Measurements from ENCODE around the gene UTP11.

The UTP11 gene

GRCh38 chr1:37997256-37998088 is 15.1 kb upstream of the UTP11 start:
- no peak for TF ChIP-seq CTCF (IDR thresholded peaks at IDR 0.05; ENCODE audit: insufficient read depth, low read length, poor library complexity, severe bottlenecking)
- H3K36me3 ChIP-seq (ENCODE audit: control insufficient read depth, insufficient read depth, low read length) = peaks cover 17% of the 10 kb centered on the region
- no peaks in the 10 kb centered on the region for H3K27me3 ChIP-seq (replicated peaks; ENCODE audit: control insufficient read depth, insufficient read depth, low read length)
- no peak for DNase-seq (ENCODE audit: extremely low read depth, insufficient read length)
- no peak overlapping the region for H3K4me3 ChIP-seq (replicated peaks; ENCODE audit: low read depth, low read length)

DNA sequence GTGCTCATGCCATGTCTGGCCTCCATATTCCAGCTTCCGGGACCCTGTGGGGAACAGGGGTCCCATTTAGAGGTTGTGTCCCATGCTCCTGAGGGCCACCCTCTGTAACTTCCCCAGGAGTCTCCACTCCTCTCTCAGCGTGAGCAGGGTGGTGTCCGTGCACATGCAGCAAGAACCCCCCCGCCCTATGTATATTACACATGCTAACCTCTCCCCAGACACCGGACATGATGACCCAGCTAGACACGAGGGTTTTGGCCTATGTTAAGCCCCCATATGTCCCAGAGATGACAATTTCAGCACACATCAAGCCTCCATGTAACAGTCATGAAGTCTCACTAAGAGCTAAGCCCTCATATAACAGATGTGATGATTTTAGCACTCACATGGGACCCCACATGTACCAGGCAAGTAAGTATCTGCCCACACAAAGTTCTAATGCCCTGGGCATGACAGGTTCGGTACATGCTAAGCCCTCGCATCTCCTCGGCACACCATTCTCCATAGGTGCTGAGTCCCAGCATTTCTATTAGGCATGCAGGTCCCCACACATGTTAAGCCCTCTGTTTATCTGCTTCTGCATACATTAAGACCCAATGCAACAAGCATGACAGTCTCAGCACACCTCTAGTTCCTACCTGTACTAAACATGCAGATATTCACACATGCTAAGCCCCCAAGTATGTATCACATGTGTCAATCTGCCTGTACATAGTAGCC is 14.3 kb upstream of the UTP11 start:
- Histone ChIP-seq H3K4me3 (replicated peaks; ENCODE audit: low read depth, low read length) (no peak overlapping the region), H3K27me3 (replicated peaks; ENCODE audit: control insufficient read depth, insufficient read depth, low read length) (no peaks in the 10 kb centered on the region), H3K36me3 (ENCODE audit: control insufficient read depth, insufficient read depth, low read length) (peaks cover 17% of the 10 kb centered on the region)
- no peak for TF ChIP-seq CTCF (IDR thresholded peaks at IDR 0.05; ENCODE audit: insufficient read depth, low read length, poor library complexity, severe bottlenecking)
- DNase-seq (ENCODE audit: extremely low read depth, insufficient read length) = no peak

DNA sequence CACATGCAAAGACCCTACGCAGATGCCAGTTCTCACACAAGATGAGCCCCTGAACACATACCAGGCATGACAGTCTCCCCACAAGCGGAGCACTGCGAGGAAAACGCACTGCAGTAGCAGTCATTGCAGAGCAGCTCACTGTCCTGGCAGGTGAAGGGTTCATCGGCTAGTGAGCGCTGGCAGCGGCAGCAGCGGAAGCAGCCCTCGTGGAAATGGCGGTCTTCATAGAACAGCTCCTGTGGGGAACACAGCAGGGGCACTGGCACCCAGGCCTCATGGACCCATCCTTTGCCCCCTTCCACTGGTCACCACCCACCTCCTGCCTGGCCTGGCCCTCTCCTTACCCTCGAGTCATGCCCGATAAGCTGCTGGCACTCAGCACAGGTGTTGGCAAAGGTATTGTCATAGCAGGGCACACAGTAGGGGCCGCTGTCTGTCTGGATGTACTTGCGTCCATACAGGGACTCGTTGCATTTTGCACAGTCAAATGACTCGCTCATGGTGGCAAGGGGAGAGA is 13.6 kb upstream of the UTP11 start:
- H3K36me3 ChIP-seq (ENCODE audit: control insufficient read depth, insufficient read depth, low read length) = peaks cover 17% of the 10 kb centered on the region
- TF ChIP-seq CTCF (IDR thresholded peaks at IDR 0.05; ENCODE audit: insufficient read depth, low read length, poor library complexity, severe bottlenecking) = no peak
- no peak for DNase-seq (ENCODE audit: extremely low read depth, insufficient read length)

GRCh38 chr1:37999430-38000232 is 12.9 kb upstream of the UTP11 start:
- Histone ChIP-seq H3K4me3 (replicated peaks; ENCODE audit: low read depth, low read length) (no peak overlapping the region), H3K27me3 (replicated peaks; ENCODE audit: control insufficient read depth, insufficient read depth, low read length) (no peaks in the 10 kb centered on the region), H3K36me3 (ENCODE audit: control insufficient read depth, insufficient read depth, low read length) (peaks cover 17% of the 10 kb centered on the region)
- no peak for DNase-seq (ENCODE audit: extremely low read depth, insufficient read length)
- no peak for TF ChIP-seq CTCF (IDR thresholded peaks at IDR 0.05; ENCODE audit: insufficient read depth, low read length, poor library complexity, severe bottlenecking)

More for the DNA sequence above, 13.6 kb upstream of the UTP11 start:
- no peaks in the 10 kb centered on the region for H3K27me3 ChIP-seq (replicated peaks; ENCODE audit: control insufficient read depth, insufficient read depth, low read length)
- no peak overlapping the region for H3K4me3 ChIP-seq (replicated peaks; ENCODE audit: low read depth, low read length)

DNA sequence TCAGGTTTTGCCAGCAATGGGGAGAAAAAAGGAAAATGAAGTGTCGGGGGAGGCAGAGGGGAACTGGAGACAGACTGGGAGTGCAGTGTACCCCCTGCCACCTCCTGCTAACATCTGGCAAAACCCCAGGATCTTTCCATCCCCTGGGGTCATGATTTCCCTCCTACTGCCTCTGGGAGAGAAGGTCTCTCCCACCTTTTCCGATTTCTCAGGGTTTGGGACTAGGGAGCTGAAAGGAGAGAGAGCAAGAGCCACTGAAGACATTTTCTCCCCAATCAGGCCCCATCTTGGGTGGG is 12.4 kb upstream of the UTP11 start:
- no peak for DNase-seq (ENCODE audit: extremely low read depth, insufficient read length)
- TF ChIP-seq CTCF (IDR thresholded peaks at IDR 0.05; ENCODE audit: insufficient read depth, low read length, poor library complexity, severe bottlenecking) = no peak
- peaks cover 15% of the 10 kb centered on the region for H3K36me3 ChIP-seq (ENCODE audit: control insufficient read depth, insufficient read depth, low read length)
- no peak overlapping the region for H3K4me3 ChIP-seq (replicated peaks; ENCODE audit: low read depth, low read length)
- no peaks in the 10 kb centered on the region for H3K27me3 ChIP-seq (replicated peaks; ENCODE audit: control insufficient read depth, insufficient read depth, low read length)
